OCI-LY1 (cell line): ENCODE measurements around the gene CCDC167.

Experiments used
- H2AFZ ChIP-seq: fragments of 200-600 bp; sonication (generic), shearing (Covaris generic); 2 replicates; pipeline ENCODE4 v1.6.0; 2014; ENCODE audit warnings: antibody characterized with exemption, mild to moderate bottlenecking, low read length
- H3F3A ChIP-seq: fragments of 200-600 bp; sonication (generic), shearing (Covaris generic); 2 replicates; pipeline ENCODE4 v1.6.0; 2014; ENCODE audit warnings: mild to moderate bottlenecking, antibody characterized with exemption, low read length, moderate library complexity; ENCODE audit not compliant: insufficient read depth
- H3K27ac ChIP-seq: fragments of 200-600 bp; sonication (generic); 2 replicates; pipeline ENCODE4 v1.5.1; 2014; ENCODE audit warnings: low read length, mixed run types, mild to moderate bottlenecking, low read depth; ENCODE audit not compliant: poor library complexity, severe bottlenecking
- H3K27me3 ChIP-seq: fragments of 200-600 bp; sonication (generic); 2 replicates; pipeline ENCODE4 v1.6.0; 2014; ENCODE audit warnings: antibody characterized with exemption, mild to moderate bottlenecking, low read length, moderate library complexity; ENCODE audit not compliant: insufficient read depth
- H3K36me3 ChIP-seq: fragments of 200-600 bp; sonication (generic); 2 replicates; pipeline ENCODE4 v1.6.1; 2014; ENCODE audit warnings: mild to moderate bottlenecking, antibody characterized with exemption, low read length, moderate library complexity, mixed read lengths; ENCODE audit not compliant: insufficient read depth
- H3K4me1 ChIP-seq: fragments of 200-600 bp; sonication (generic); 2 replicates; pipeline ENCODE4 v1.5.1; 2014; ENCODE audit warnings: mild to moderate bottlenecking, low read length, moderate library complexity; ENCODE audit not compliant: insufficient read depth, severe bottlenecking
- H3K4me2 ChIP-seq: fragments of 200-600 bp; sonication (generic), shearing (Covaris generic); 2 replicates; pipeline ENCODE4 v1.6.1; 2014; ENCODE audit warnings: low read length
- H3K4me3 ChIP-seq: fragments of 200-600 bp; sonication (generic); 2 replicates; pipeline ENCODE4 v1.5.1; 2014; ENCODE audit warnings: low read length, low read depth, mild to moderate bottlenecking, mixed read lengths; ENCODE audit not compliant: poor library complexity, severe bottlenecking
- H3K79me2 ChIP-seq: fragments of 200-600 bp; shearing (Covaris generic); 2 replicates; pipeline ENCODE4 v1.6.1; 2016; ENCODE audit warnings: mixed run types, low read length, mixed read lengths; ENCODE audit not compliant: insufficient read depth
- H3K9ac ChIP-seq: fragments of 200-600 bp; sonication (generic), shearing (Covaris generic); 2 replicates; pipeline ENCODE4 v1.6.1; 2014; ENCODE audit warnings: mild to moderate bottlenecking, low read length, mixed read lengths
- H3K9me2 ChIP-seq: fragments of 200-600 bp; sonication (generic), shearing (Covaris generic); 2 replicates; pipeline ENCODE4 v1.6.1; 2014; ENCODE audit warnings: low read depth, mild to moderate bottlenecking, low read length, mixed read lengths
- H3K9me3 ChIP-seq: fragments of 200-600 bp; shearing (Covaris generic); 2 replicates; pipeline ENCODE4 v1.6.1; 2014; ENCODE audit warnings: low read length, mixed read lengths
- H4K20me1 ChIP-seq: fragments of 200-600 bp; sonication (generic), shearing (Covaris generic); 2 replicates; pipeline ENCODE4 v1.6.0; 2016; ENCODE audit warnings: mild to moderate bottlenecking, low read length; ENCODE audit not compliant: insufficient read depth
- CTCF ChIP-seq: fragments of 200-600 bp; sonication (generic), shearing (Covaris generic); IDR thresholded peaks from 2 replicates; pipeline ENCODE4 v1.5.1; 2017; ENCODE audit warnings: mild to moderate bottlenecking, antibody characterized with exemption, low read length, moderate library complexity, mixed read lengths
- EZH2 ChIP-seq: fragments of 200-600 bp; sonication (generic), shearing (Covaris generic); IDR thresholded peaks from 2 replicates; pipeline ENCODE4 v1.8.0; 2017; ENCODE audit warnings: borderline replicate concordance, mixed run types, mild to moderate bottlenecking, antibody characterized with exemption, low read length, moderate library complexity, mixed read lengths

The CCDC167 gene

GRCh38 chr6:37496951-37497885 lies 2.5 kb downstream of the CCDC167 start:
- Histone ChIP-seq H3K36me3 (0 out of 2 replicates have a peak, but pooled peaks cover 8% of the 10 kb centered on the region), H3K4me2 (peak overlapping the region; percentile 95; the same call in 1 of the 2 replicates), H3K9me3 (no peaks in the 10 kb centered on the region), H2AFZ (no peak overlapping the region), H3K9me2 (no peaks in the 10 kb centered on the region), H4K20me1 (no peaks in the 10 kb centered on the region), H3K4me1 (peaks cover 33% of the 10 kb centered on the region), H3K9ac (no peak overlapping the region), H3K27me3 (no peaks in the 10 kb centered on the region), H3K4me3 (peak overlapping the region; percentile 94), H3F3A (no peaks in the 10 kb centered on the region), H3K27ac (no peak overlapping the region), H3K79me2 (0 out of 2 replicates have a peak, but pooled peaks cover 5% of the 10 kb centered on the region)
- TF ChIP-seq EZH2 (no peak), CTCF (no peak)

DNA sequence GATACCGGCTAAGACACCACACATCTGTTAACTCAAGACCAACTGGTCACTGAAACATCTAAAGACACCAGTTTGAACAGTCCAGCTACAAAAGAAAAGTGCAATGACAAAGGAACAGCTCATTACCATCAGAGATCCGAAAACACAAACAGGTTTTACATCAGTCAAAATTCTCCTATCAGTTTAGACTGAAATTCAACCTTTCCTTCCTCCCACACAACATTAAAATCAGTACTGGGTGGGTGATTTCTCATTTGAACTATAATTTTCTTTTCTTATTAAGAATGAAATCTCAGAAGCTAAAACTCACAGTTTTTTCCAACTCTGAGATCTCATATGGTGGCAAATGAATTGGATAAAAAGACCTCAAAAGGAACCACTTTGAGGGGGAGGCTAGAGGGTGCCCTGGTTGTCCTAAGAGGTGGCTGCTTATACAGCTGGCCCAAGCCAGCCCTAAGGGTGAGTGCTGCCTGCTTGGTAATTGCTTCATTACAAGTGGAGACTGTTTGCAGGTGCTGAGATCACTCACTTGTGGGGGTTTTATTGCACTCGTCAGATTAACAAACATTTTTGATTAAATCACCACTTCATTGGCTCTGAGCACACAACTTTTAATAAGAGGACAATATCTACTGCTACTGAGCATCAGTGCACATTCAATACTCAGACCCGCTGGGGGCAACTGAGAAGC lies 4.3 kb downstream of the CCDC167 start:
- Histone ChIP-seq H3K36me3 (0 out of 2 replicates have a peak, but pooled peaks cover 8% of the 10 kb centered on the region), H3K79me2 (0 out of 2 replicates have a peak, but pooled peaks cover 5% of the 10 kb centered on the region), H4K20me1 (no peaks in the 10 kb centered on the region), H3K4me3 (no peak overlapping the region), H3K9me2 (no peaks in the 10 kb centered on the region), H3F3A (no peaks in the 10 kb centered on the region), H3K4me1 (peaks cover 29% of the 10 kb centered on the region), H3K27ac (no peak overlapping the region), H3K4me2 (no peak overlapping the region), H2AFZ (no peak overlapping the region), H3K27me3 (no peaks in the 10 kb centered on the region), H3K9me3 (no peaks in the 10 kb centered on the region), H3K9ac (no peak overlapping the region)
- TF ChIP-seq EZH2 (no peak), CTCF (no peak)

DNA sequence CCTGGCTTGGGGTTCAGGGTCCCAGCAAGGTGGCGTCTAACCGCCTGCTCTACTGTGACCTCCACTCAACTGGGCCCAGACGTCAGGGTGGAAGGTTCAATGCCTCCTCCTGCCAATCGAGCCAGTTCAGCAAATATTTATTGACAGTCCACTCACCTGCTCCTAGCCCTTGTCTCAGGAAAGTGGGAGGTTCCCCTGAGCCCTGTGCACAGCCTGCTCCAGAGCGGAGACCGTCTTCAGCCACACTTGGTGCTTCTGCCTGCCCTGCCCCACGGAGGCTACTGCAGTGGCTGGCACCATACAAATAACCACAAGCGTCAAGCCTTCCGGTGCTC lies 6.1 kb downstream of the CCDC167 start:
- no peaks in the 10 kb centered on the region for H3K79me2 ChIP-seq
- H3K4me1 ChIP-seq: peaks cover 27% of the 10 kb centered on the region

More for the DNA sequence above, 6.1 kb downstream of the CCDC167 start:
- Histone ChIP-seq H3F3A (no peaks in the 10 kb centered on the region), H3K4me2 (no peak overlapping the region), H2AFZ (no peak overlapping the region), H3K27ac (no peak overlapping the region), H3K36me3 (0 out of 2 replicates have a peak, but pooled peaks cover 8% of the 10 kb centered on the region), H4K20me1 (no peaks in the 10 kb centered on the region), H3K4me3 (no peak overlapping the region), H3K9me3 (no peaks in the 10 kb centered on the region), H3K27me3 (no peaks in the 10 kb centered on the region), H3K9me2 (no peaks in the 10 kb centered on the region), H3K9ac (no peak overlapping the region)
- TF ChIP-seq EZH2: no peak
- TF ChIP-seq CTCF: no peak
